ENCODE data around the gene TECPR1.

TECPR1 gene

DNA sequence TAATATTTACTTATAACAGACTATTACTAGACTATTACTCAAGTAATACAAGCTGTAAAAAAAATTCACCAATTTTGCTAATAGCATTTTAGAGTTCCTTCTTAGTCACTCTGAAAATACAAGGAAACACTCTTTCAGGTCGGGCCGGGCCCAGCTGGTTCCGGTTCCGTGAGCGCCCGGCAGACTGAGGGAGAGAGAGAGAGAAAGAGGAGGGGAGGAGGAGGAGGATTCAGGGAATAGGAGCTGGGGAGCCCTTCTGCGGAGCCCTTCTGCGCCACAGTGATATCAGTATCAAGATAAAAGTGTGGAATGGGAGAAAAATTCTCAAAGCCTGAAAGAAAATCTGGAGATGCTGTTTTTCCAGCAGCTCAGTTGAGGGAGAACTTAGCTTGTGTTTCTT, 71.3 kb downstream of the TECPR1 start:
- no peaks in the 10 kb centered on the region for H3F3A ChIP-seq (ENCODE audit: control insufficient read depth, insufficient read depth)
- no peaks in the 10 kb centered on the region for H3K36me3 ChIP-seq (ENCODE audit: control insufficient read depth, low read length)
- H3K27ac ChIP-seq (ENCODE audit: low read depth, low read length), result no peak overlapping the region
- peaks cover 6% of the 10 kb centered on the region; the same call in 1 of the 2 replicates for H3K4me1 ChIP-seq (ENCODE audit: control insufficient read depth, low read length)
- H3K9me3 ChIP-seq (ENCODE audit: control insufficient read depth, insufficient read depth, low read length), result no peaks in the 10 kb centered on the region
- H3K4me3 ChIP-seq (ENCODE audit: low read length), result no peak overlapping the region
- TF ChIP-seq, protein P1, sequence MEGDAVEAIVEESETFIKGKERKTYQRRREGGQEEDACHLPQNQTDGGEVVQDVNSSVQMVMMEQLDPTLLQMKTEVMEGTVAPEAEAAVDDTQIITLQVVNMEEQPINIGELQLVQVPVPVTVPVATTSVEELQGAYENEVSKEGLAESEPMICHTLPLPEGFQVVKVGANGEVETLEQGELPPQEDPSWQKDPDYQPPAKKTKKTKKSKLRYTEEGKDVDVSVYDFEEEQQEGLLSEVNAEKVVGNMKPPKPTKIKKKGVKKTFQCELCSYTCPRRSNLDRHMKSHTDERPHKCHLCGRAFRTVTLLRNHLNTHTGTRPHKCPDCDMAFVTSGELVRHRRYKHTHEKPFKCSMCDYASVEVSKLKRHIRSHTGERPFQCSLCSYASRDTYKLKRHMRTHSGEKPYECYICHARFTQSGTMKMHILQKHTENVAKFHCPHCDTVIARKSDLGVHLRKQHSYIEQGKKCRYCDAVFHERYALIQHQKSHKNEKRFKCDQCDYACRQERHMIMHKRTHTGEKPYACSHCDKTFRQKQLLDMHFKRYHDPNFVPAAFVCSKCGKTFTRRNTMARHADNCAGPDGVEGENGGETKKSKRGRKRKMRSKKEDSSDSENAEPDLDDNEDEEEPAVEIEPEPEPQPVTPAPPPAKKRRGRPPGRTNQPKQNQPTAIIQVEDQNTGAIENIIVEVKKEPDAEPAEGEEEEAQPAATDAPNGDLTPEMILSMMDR (IDR thresholded peaks at IDR 0.05; ENCODE audit: low read depth, low read length, poor library complexity, severe bottlenecking), result no peak
- no peaks in the 10 kb centered on the region for H3K79me2 ChIP-seq (ENCODE audit: control insufficient read depth, low read length)
- H3K9me2 ChIP-seq (replicated peaks; ENCODE audit: control insufficient read depth, low read length), result no peaks in the 10 kb centered on the region
- H3K27me3 ChIP-seq (ENCODE audit: control insufficient read depth, low read length), result no peaks in the 10 kb centered on the region
- no peak overlapping the region for H3K4me2 ChIP-seq (ENCODE audit: low read length)
- H4K20me1 ChIP-seq (ENCODE audit: control insufficient read depth, insufficient read depth, low read depth, low read length), result no peaks in the 10 kb centered on the region; the same call in none of the 2 replicates

DNA sequence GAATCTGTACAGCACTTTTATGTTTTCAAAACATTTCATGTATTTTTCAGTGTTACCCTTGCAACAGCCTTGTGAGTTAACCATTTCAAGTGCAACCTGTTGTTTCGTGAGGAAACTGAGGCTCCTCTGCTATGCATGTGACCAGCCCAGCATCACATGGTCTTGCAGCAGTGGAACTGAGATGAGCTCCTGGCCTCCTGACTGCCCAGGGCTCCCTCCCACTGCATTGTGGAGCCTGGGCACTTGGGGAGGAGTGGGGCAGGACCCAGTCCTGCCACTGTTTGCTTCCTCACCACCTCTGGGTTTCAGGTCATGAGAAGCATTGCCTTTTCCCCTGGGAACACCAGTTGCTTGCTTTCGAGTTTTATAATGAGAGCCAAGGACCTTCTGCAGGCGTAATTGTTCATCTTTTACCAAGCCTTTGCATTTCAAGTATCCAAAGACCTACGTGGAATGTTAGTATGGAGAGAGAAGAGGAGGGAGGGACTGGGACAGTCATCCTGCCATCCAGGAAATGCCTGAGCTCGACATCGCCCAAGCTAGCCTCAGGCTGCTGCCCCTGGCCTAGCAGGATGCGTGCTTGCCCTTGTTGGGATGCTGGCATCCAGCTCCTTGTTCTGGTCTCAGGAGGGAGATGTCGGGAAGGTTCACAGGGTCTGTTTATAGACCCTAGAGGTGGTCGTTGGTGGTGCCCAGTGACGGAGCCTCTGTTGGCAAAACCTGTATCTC, 73.1 kb downstream of the TECPR1 start:
- Histone ChIP-seq H3K27me3 (ENCODE audit: control insufficient read depth, low read length) (no peaks in the 10 kb centered on the region), H3K9me3 (ENCODE audit: control insufficient read depth, insufficient read depth, low read length) (no peaks in the 10 kb centered on the region), H3K4me1 (ENCODE audit: control insufficient read depth, low read length) (peaks cover 6% of the 10 kb centered on the region; the same call in 1 of the 2 replicates), H3K9me2 (replicated peaks; ENCODE audit: control insufficient read depth, low read length) (no peaks in the 10 kb centered on the region), H4K20me1 (ENCODE audit: control insufficient read depth, insufficient read depth, low read depth, low read length) (peaks cover 3% of the 10 kb centered on the region; the same call in 1 of the 2 replicates), H3K36me3 (ENCODE audit: control insufficient read depth, low read length) (peaks cover 6% of the 10 kb centered on the region; the same call in 1 of the 2 replicates), H3K4me2 (ENCODE audit: low read length) (no peak overlapping the region), H3K4me3 (ENCODE audit: low read length) (no peak overlapping the region), H3K79me2 (ENCODE audit: control insufficient read depth, low read length) (no peaks in the 10 kb centered on the region), H3F3A (ENCODE audit: control insufficient read depth, insufficient read depth) (no peaks in the 10 kb centered on the region), H3K27ac (ENCODE audit: low read depth, low read length) (no peak overlapping the region; the same call in 1 of the 2 replicates)
- no peak for TF ChIP-seq EZH2phosphoT487 (IDR thresholded peaks at IDR 0.05; ENCODE audit: borderline replicate concordance, low read length)
- TF ChIP-seq, protein P1 (IDR thresholded peaks at IDR 0.05; ENCODE audit: low read depth, low read length, poor library complexity, severe bottlenecking), result no peak

DNA sequence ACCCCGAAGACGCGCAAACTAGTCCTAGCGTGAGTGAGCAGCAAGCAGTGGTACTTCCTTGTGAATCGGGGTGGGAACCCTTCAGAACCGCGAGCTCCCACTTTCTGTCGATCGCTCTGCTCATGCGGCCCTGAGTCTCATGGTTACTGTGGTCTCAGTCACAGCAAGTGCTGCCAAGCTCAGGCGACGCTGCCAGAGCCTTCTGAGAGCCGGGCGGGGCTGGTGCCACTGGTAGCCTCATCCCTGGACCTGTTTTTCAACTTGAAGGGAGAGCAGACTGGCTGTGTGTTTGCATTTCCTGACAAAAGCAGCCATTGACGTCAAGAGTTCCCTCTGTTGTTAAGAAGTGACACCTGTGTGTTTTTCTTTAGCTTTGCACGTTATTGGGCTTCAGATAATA, 73.7 kb downstream of the TECPR1 start:
- H3K4me3 ChIP-seq (ENCODE audit: low read length), result no peak overlapping the region
- no peak overlapping the region for H3K27ac ChIP-seq (ENCODE audit: low read depth, low read length)
- peaks cover 6% of the 10 kb centered on the region; the same call in 1 of the 2 replicates for H3K36me3 ChIP-seq (ENCODE audit: control insufficient read depth, low read length)
- H3K9me3 ChIP-seq (ENCODE audit: control insufficient read depth, insufficient read depth, low read length), result no peaks in the 10 kb centered on the region
- H3K27me3 ChIP-seq (ENCODE audit: control insufficient read depth, low read length), result no peaks in the 10 kb centered on the region
- H3K79me2 ChIP-seq (ENCODE audit: control insufficient read depth, low read length), result no peaks in the 10 kb centered on the region
- TF ChIP-seq EZH2phosphoT487 (IDR thresholded peaks at IDR 0.05; ENCODE audit: borderline replicate concordance, low read length), result no peak
- TF ChIP-seq, protein P1 (IDR thresholded peaks at IDR 0.05; ENCODE audit: low read depth, low read length, poor library complexity, severe bottlenecking), result no peak
- no peaks in the 10 kb centered on the region for H3F3A ChIP-seq (ENCODE audit: control insufficient read depth, insufficient read depth)
- peaks cover 6% of the 10 kb centered on the region; the same call in 1 of the 2 replicates for H3K4me1 ChIP-seq (ENCODE audit: control insufficient read depth, low read length)
- H4K20me1 ChIP-seq (ENCODE audit: control insufficient read depth, insufficient read depth, low read depth, low read length), result peaks cover 3% of the 10 kb centered on the region; the same call in 1 of the 2 replicates
- no peaks in the 10 kb centered on the region for H3K9me2 ChIP-seq (replicated peaks; ENCODE audit: control insufficient read depth, low read length)
- no peak overlapping the region for H3K4me2 ChIP-seq (ENCODE audit: low read length)
